Cortex of kidney (tissue), 1 donor: ENCODE data around the gene AUTS2.

Experiments
- DNase-seq: peaks from one replicate; lab custom pipeline; 2025; lab: John Stamatoyannopoulos, UW

The AUTS2 gene

DNA sequence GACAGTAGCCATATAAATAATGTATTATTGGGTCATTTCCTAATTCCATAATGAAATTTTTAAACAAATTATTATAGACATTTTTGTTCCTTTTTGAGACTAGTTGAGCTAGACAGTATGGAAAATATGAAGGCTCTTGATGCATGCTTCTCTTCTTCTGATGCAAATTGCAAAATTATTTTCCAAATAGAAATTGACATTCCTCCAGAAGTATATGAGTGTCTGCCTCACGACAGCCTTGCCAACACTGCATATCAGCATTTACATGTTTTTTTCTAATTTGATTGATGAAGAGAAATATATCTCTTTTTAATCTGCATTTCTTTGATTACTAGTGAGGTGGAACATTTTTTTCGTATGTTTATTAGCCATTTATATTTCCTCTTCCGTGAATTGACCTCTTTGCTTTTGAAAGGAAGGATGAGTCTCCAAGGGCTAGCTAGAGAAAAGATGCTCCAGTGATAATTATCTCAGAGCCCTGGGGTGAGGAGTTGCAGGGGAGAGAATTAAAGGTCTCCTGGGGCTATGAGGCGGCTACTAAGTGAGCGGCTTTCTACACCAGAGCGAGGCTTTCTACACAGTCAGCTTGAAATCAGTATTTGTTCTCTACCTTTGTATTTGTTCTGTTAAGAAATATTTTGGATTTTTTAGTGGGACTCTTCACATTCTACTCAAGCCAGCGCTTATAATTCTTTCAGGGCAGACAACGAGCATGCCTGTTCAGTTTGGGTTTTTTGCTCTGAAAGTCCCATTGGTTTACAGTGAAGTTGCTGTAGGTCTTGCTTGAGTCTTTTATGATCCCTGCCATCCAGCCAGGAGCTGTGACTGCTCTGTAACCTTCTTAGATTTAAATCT lies 821.5 kb downstream of the AUTS2 start:
- DNase-seq = no peak

DNA sequence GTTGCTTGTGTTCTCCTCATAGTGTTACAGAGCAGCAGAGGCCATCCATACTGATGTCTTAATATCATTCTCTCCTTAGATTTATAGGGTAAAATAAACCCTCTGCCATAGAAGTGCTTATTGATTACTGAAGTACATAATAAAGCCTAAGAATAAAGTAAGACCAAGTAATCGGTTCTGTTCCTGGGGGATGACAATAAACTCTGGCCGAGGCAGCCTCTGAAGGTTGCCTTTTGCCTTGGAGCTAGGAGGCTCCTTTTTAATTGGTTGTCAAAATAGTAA lies 822.0 kb downstream of the AUTS2 start:
- DNase-seq = no peak

DNA sequence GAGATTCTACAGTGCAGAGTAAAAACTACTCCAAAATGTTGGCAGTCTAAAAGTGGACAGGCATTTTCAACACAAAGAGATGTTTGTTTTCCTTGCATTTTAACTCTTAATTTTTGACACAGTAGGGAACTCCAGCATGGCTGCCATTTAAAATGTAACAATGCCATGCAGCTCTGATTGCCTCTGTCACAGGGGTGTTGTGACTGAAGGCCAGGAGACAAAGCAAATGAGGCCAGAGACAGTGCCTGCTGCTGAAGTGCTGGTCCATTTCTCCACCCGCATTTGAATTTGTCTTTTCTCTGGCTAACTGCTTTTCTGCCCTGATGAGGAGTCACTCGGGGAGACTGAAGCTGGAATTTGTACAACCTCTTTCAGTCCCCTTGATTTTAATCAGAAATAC lies 823.0 kb downstream of the AUTS2 start:
- no peak for DNase-seq

DNA sequence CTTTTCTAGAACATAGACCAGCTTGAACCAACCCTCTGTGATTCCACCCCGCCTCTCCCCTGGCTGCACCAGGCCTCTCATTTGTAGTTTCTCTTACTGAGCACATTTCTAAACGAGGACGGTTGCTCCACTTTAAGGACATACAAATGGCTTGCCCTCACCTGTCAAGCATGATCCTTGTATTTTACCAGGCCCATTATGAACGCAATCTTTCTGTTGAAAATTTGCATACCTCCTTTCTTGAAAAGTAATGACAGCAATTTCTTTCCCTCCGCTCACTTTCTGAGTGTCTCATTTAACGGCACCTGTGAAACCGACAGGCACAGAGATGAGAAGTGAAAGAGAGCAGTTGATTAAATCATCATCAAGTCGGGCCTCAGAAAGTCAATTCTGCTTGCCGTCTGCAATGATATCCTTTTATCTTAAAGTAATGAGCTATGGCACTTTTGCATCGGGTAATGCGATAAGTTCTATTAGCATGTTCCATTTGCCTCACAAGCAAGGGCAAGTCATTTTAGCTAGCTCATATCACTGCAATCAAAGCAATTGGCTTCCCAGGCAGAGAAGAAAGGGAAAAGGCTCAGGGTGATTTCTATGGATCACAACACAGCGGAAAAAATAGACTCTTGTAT lies 828.1 kb downstream of the AUTS2 start:
- no peak for DNase-seq

DNA sequence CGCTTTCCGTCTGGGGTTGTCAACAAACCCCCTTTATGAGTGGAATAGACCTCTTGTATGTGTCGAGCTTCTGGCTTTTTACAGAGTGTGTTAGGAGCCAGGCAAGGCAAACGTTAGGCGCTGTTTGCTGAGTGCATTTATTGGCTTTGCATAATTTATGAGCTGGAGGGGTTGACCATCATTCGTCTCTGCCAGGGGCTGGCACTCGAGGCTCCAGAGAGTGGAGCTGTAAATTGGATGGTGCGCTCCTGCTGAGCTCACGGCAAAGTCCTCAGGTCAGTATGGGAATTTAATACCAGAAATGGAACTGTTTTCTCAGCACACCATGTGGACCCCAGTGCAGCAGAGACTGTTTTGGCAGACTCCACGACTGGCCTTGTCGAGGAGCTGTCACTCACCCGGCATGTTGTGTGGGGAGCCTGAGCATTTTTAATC lies 834.3 kb downstream of the AUTS2 start:
- no peak for DNase-seq

DNA sequence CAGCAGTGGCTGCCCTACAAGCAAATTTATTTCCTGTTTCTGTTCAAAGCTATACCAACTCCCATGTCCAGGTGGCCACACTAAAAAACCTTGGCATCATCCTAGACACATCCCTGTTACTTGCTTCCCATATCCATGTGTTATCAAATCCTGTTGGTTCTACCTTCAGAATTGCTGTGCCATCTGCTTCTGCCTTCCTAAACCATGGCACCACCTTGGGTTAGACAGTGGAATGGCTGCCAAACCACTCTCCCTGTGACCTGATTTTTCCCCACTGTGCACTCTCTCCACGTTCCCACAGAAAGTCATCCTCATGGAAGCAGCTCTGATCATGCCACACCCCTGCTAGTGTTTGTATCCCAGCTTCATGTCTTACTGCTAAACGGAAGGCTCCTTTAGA lies 836.1 kb downstream of the AUTS2 start:
- DNase-seq = no peak

DNA sequence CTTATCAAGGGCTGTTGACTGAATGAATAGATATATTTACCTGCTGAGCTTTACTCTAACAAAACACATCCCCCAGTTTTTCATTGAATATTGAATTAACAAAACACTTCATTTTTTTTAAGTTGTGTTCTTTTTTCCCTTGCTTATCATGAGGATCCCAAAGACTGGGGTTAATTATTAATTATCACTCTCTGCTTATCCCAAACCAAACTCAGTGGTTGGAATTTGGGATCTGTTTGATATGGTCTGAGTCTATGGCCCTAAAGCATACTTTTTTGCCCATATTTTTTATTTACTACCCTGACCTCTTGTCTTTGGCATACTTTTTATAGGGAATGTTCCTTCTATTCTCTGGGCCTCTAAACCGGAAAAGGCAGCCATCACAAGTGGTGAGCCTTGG lies 836.5 kb downstream of the AUTS2 start:
- no peak for DNase-seq

DNA sequence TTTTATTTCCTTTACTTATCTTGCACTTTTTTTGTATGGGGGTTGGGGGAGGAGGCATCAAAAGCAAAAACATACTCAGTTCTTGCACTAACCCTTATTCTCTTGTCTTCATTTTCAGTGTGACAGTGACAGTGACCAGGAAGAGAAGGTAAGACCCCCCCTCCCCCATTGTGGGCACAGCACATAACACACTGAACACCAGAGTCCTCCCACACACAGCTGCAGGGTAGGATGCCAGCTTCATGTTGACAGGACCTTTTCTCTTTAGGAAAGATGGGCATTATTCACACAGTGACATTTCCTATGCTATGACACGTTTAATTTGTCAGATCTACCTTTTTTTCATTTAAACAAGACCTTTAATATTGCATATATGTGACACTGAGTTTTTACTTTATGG lies 837.4 kb downstream of the AUTS2 start:
- no peak for DNase-seq

DNA sequence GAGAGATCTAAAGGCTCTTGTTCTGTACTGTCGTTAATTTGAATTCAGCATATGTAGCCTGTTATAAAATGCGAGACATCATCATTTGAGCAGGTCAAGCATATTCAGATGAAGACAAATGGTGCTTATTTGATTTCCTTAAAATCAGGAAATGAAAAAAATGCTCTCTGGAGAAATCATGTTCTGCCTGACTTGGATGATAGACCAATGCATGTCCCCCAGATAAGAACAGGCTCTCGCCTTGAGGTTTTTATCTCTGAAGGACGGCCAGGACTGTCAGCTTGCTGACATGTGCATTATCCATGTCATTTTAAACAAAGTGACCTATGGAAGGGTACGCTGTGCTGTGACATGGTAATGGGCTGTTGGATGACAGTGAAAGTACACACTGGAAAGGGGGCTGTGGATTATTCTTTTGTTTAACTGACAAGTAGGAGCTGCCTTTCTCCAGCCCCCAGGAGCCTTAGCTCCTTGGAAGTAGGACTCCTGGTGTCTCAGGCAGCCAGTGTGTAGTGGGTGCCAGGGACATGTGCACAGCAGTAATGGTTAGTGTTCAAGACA lies 838.6 kb downstream of the AUTS2 start:
- DNase-seq = no peak

DNA sequence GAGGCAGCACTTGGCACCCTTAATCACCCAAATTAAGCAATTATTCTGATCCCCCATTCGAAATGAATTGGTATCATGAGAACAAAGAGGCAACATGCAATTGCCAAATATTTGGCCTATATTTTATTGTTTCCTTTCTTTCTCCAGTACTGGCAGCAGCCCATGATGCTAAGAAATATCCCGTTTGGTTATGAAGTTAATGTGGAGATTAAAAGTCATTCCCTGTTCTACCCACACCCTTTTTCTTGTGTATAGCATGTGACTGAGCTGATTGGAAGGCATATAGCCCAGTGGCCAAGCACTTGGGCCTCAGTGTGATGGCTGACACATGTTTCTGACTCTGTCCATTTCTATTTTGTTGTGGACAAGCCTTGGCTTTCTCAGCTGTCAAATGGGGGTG lies 841.4 kb downstream of the AUTS2 start:
- DNase-seq = no peak

DNA sequence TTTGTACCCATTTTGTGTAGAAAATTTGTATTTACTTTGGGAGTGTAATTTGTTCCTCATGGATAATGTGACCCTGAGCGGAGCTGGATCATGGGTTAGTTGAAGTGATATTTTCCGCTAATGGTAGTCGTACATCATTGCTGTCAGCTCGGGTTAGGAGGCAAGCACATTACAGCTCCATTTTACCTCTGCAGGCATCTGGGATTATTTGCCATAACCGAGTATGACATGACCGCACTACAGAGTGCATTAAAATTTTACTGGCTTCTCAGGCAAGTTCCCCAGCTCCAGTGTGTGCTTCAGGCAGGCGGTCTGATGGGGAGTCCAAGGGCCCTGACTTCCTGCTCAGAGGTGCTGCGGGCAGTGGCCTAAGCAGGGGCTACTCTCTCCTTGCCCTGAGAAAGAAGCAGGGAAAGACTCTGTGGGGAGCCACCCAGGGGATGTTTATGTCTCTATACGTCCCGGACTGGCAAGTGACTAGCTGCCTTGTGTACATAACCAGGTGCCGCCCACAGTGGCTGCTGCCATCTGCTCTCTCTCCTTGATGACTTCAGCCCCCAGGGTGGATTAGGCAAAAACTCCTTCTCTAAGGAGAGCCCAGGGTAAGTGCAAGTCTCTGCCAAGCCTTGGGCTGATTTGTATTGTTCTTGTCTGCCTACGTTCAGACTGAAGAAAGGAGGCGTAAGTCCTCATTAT lies 848.3 kb downstream of the AUTS2 start:
- no peak for DNase-seq

DNA sequence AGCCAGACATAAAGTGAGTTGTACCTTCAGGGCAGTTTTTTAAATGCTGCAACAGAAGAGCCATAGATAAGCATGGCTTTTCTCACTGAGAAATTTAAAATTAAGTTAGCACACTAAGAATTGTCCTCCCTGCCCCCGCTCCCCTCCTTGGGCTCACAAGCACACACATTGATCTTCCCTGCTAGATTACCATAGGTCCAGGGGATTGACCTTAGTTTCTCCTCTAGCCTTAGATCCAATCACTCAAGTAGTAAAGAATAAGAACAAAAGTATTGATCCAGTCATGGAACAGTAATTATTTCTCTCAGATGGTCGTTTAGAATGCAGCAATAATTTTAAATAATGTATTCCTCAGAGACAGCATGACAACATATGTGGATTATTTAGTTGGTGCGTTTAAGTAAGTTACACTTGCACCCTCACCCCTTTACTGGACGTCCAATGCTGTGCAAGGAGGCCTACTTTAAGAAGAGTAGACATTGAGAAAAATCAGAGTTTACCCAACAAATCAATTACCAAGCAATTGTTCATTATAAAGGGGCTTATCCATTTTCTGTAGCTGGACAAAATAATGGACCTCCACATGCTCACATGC lies 850.1 kb downstream of the AUTS2 start:
- no peak for DNase-seq

DNA sequence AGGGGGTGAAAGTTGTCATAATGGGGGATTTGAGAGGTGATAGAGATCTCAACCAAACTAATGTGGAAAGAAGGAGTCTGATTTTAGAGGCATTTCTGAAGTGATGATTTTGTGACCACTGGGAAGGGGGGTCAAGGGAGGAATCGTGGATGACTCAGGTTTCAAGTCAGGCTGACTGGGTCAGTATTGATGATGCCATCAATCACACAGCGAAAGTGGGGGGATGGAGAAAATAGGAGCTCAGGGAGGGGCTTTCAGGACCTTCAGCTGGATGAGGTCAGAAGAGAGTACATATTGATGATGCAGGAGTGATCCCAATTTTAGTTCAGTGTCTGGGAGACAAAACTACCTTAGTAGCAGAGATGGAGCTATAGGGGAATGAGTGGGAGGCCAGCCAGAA lies 852.5 kb downstream of the AUTS2 start:
- DNase-seq = no peak

DNA sequence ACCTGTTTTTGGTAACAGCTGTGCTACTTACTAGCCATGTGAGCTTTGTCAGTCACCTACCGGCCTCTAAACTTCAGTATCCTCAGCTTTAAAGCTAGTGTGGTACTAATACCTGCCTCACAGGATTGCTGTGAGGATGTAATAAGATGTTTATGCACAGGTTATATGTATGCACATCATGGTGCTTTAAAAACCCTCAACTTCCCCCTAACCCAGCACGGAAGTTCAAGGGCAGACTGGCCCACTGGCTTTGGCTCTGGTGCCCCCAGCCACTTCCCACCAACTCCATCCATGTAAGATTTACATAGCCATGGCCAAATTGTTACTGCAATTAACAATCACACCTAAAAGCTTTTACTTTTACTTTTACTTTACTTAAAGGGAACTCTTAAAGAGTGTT lies 857.6 kb downstream of the AUTS2 start:
- no peak for DNase-seq

DNA sequence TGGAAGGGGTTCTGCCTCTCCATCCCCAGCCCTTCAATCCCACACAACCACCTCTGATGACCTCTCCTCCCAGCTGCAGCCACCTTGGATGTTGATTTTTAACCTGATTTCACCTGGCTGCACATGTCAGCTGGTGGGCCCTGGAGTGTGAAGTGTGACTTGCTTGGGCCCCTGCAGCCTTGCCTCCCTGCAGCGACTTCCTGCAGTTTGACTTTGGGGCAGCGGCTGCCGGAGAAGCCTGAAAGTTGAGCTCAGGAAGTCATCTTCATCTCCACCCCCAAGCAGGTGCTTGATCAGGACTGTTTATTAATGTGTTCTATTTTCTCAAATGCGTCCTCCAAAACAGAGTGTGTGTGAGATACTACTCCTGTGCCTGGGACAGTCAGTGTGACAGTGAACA lies 858.4 kb downstream of the AUTS2 start:
- DNase-seq = no peak

DNA sequence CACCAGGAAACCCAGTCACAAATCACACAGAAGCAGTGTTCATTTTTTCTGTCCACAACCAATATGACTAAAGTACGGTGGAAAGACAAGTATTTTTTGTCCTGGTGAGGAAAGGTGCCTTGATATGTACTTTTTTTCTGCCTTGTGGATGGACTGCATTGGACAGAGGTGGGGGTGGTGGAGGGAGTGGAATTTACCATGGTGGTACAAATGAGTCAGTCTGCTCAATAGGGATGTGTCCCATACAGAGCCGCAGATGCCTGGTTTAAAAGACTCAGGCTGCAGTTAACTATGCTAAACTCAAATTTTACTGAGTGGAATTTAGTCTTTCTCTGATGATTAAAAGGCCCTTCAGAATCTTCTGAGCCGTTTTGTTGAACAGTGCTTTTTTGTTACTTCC lies 859.2 kb downstream of the AUTS2 start:
- DNase-seq = no peak

DNA sequence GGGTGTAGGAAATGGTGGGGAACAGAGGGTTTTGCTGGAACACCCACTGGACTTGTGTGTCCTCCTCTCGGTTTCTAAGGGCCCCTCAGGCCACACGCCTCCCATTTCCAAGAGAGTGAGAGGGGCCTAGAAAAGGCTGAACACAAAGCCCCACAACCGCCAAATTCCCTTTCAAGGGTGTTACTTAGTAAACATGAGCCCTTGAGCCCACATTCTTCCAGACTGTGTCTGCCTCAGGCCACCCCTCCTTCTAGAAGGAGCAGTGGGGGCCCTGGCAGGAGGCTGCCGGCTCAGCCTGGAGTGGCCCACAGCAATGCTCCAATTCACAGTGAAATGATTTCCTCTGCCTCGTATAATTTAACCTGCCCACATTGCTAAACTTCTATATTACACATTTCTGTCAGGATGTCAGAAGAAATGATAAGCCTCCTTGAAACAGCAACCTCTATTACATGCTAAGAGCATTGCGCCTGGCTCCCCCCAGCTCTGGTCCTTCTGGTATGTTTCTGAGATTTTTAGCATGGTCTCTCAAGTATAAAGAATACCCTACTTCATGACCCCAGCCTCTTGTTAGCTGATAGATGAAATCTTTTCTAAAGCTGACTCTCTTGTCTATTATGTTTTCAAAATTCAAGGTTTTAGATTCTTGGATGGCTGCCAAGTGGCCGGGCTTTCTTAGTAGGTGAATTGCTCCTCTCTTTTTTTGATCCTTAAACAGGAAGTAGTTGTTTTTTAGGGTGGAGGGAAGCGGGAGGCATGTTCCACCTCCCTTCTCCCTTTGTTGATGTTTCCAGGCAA lies 859.8 kb downstream of the AUTS2 start:
- no peak for DNase-seq

DNA sequence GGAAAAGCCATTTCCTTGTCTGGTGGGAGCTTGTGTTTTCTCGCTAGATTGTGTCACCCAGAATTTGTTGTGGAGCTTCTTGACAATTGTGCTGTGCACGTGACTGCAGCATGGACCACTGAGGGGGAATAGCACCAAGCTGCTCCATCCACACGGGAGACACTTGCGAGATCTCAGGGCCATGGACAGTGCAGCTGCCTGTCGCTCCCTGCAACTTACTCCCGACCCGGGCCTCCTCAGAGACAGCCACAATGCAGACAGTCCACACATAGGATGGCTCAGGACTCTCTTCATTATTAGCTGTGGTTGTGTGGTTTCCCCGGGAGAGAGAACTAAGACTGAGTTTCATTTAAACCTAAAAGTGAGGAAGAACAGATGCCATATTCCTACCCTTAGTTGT lies 860.5 kb downstream of the AUTS2 start:
- no peak for DNase-seq

DNA sequence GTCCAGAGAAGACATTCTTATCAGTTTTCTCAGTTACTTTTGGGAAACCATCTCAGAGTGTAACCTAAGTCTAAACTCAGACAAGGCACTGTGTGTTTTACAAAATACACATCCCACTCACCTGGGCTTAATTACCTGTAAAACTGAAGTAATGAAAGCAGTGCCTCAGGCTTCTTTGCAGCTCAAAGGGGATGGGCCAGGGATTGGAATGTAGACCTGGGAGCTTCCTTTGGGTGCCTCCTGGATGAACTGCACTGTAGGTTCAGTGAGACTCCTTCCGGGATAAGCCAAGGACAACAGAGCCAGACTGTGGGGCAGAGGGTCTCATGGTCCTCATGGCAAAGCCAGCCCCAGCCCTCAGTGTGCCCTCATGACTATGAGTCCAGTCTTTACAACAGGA lies 861.3 kb downstream of the AUTS2 start:
- no peak for DNase-seq

DNA sequence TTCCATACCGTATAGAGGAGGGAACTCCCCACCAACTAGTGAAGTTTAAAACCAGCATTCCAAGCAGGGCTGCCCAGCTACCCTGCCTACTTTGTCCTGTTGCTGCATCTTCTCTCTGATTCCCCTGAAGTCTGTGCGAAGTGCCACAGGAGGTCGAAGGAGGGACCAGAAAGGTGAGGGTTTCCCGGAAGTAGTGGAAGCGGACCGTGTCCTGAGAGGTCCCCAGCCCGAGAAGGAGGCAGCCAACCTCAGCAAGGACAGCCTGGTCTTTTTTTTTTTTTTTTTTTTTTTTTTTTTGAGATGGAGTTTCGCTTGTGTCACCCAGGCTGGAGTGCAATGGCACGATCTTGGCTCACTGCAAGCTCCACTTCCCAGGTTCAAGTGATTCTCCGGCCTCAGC lies 861.8 kb downstream of the AUTS2 start:
- DNase-seq = no peak

DNA sequence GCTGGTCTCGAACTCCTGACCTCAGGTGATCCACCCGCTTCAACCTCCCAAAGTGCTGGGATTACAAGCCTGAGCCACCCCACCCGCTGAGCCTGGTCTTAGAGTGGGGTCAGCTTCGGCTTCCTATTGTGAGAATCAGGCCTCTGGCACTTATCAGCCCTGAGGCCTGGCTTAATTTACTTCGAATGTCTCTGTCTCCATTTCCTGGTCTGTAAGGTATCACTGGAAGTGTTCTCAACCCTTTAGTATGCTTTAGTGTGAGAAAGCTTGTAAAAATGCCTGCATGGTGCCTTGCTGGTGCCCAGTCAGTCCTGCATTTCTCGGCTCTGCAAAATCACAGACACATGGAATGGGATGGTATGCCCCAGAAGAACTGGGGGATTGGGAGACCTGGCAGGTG lies 862.3 kb downstream of the AUTS2 start:
- no peak for DNase-seq
